H1 (cell line): ENCODE data around the gene KRT23. TPM values are rescaled to one million over a fixed set of nuclear protein-coding genes. Genes with fewer than 3 reads are reported as not detected.

ENCODE experiments used
- NANOG ChIP-seq: IDR thresholded peaks from 2 replicates; pipeline ENCODE4 v1.6.1; 2011; ENCODE audit warnings: low read length, low read depth, mild to moderate bottlenecking, inconsistent platforms; ENCODE audit not compliant: insufficient read depth, poor library complexity, severe bottlenecking
- SP1 ChIP-seq: IDR thresholded peaks from 2 replicates; pipeline ENCODE4 v1.6.1; 2011; ENCODE audit warnings: low read depth, low read length
- polyA plus RNA-seq, 7 experiments: library from polyadenylated mRNA; depleted of rRNA in 3 of 7; stranded (reverse) in 5 of 7; unstranded in 2 of 7; fragments of >200 nt in 5 of 7; fragments of 200-250 nt in 2 of 7; gene quantifications; 1 replicate in 5 of 7; 2 replicates in 1 of 7; 4 replicates in 1 of 7; pipeline versions ENCODE4 v1.2.1 to v1.2.3, GENCODE V29; 2011 to 2013; ENCODE audit warnings: missing spikeins in 2 of 7, mixed read lengths in 2 of 7
- total RNA-seq: library from RNA; stranded (reverse); fragmentation: NEBNext Ultra II Directional; extraction: Animal tissue kit (Norgen Biotek cat#: 25700); gene quantifications from 2 replicates; pipeline ENCODE4 v1.2.1, GENCODE V29; 2021

The KRT23 gene
- total and polyA plus RNA-seq, 2 of the 8 experiments (the other 6 are each of a cell fraction or from before 2014, with no cell fraction given), result not detected

DNA sequence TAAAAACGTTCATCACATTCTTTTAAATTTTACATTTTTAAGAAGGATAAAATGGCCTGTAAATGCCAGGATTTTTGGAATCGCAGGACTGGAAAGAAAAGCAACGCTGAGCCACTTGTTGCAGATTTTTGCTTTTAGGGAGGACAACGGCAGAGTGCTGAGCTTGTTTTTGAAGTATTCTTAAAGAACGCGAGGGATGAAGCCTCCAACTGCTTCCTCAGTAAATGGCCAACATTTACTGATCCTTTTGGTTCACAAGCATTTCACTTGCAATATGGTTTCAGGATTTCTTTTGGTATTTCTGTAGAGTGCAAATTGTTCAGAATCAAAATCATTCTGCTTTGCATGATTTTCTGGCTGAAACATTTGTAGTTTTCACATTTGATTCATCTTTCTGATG, 2.8 kb upstream of the KRT23 start (continued):
- TF ChIP-seq SP1, result no peak
- no peak for TF ChIP-seq NANOG
